Measurements from ENCODE around the gene SPRED2. TPM values are rescaled to one million over a fixed set of nuclear protein-coding genes. Genes with fewer than 3 reads are reported as not detected.

SPRED2 gene
- total RNA-seq, 4 donors from 2014 or later: 13.7 to 25.3 (median 17.8) TPM

- no peak for TF ChIP-seq CTCF (IDR thresholded peaks at IDR 0.05; ENCODE audit: low read depth)
These were observed 11.2 kb upstream of the SPRED2 start for GRCh38 chr2:65443509-65444186.

- TF ChIP-seq CTCF (IDR thresholded peaks at IDR 0.05; ENCODE audit: low read depth): no peak
These were observed 10.1 kb upstream of the SPRED2 start for GRCh38 chr2:65442420-65443020.

GRCh38 chr2:65438137-65438899 lies 5.9 kb upstream of the SPRED2 start:
- TF ChIP-seq CTCF (IDR thresholded peaks at IDR 0.05; ENCODE audit: low read depth): no peak

- TF ChIP-seq CTCF (IDR thresholded peaks at IDR 0.05; ENCODE audit: low read depth): no peak
These were observed 5.2 kb upstream of the SPRED2 start for GRCh38 chr2:65437392-65438135.

GRCh38 chr2:65436824-65437221 lies 4.4 kb upstream of the SPRED2 start:
- no peak for TF ChIP-seq CTCF (IDR thresholded peaks at IDR 0.05; ENCODE audit: low read depth)

- TF ChIP-seq CTCF (IDR thresholded peaks at IDR 0.05; ENCODE audit: low read depth): no peak
These were observed 3.9 kb upstream of the SPRED2 start for GRCh38 chr2:65436169-65436823.

All from subcutaneous adipose tissue (tissue), 4 donors.